LNCaP clone FGC (cell line): ENCODE measurements around the gene PHF24.

Experiments
- DNase-seq: peaks from one replicate; pipeline ENCODE4 v3.0.0-alpha.2; 2011; ENCODE audit warnings: low read depth
- H3K4me3 ChIP-seq: 2 replicates; pipeline ENCODE4 v1.5.1; 2011; ENCODE audit warnings: mild to moderate bottlenecking, low read depth, low read length, control low read depth
- CTCF ChIP-seq: IDR thresholded peaks from 2 replicates; pipeline ENCODE4 v1.5.1; 2012; ENCODE audit warnings: mild to moderate bottlenecking; ENCODE audit not compliant: control insufficient read depth, insufficient read depth; ENCODE audit errors: extremely low read depth

PHF24 gene

GRCh38 chr9:34994900-34995669 is 37.0 kb downstream of the PHF24 start:
- no peak overlapping the region for H3K4me3 ChIP-seq
- no peak for TF ChIP-seq CTCF
- DNase-seq = no peak

GRCh38 chr9:34995670-34996060 is 37.6 kb downstream of the PHF24 start:
- H3K4me3 ChIP-seq = no peak overlapping the region
- no peak for TF ChIP-seq CTCF
- no peak for DNase-seq

GRCh38 chr9:34996181-34996904 is 38.3 kb downstream of the PHF24 start:
- H3K4me3 ChIP-seq = no peak overlapping the region
- no peak for TF ChIP-seq CTCF

GRCh38 chr9:34996905-34997279 is 38.8 kb downstream of the PHF24 start:
- no peak for TF ChIP-seq CTCF
- no peak for DNase-seq
- H3K4me3 ChIP-seq = no peak overlapping the region

More at GRCh38 chr9:34996181-34996904, 38.3 kb downstream of the PHF24 start:
- DNase-seq = no peak

- no peak for DNase-seq
- TF ChIP-seq CTCF = no peak
- H3K4me3 ChIP-seq = no peak overlapping the region
Measured at GRCh38 chr9:34997379-34997781, 39.3 kb downstream of the PHF24 start.

- H3K4me3 ChIP-seq = no peak overlapping the region
- no peak for TF ChIP-seq CTCF
- DNase-seq = no peak
Measured at GRCh38 chr9:34998266-34998665, 40.2 kb downstream of the PHF24 start.
